HL-60 (cell line): ENCODE data around the gene BAZ2B.

Experiments
- DNase-seq, 2 experiments: peaks; one replicate each; pipeline ENCODE4 v3.0.0-alpha.2; 2010 to 2020; ENCODE audit warnings: low read depth in 1 of 2, low spot score in 1 of 2
- H3K27ac ChIP-seq: fragments of 250-450 bp; sonication (Bioruptor Pico); replicated peaks from 2 replicates; pipeline ENCODE4 v1.5.1; 2020; ENCODE audit warnings: mild to moderate bottlenecking, moderate library complexity
- H3K27me3 ChIP-seq: fragments of 250-450 bp; sonication (Bioruptor Pico); 2 replicates; pipeline ENCODE4 v1.5.1; 2021; ENCODE audit warnings: mild to moderate bottlenecking, moderate library complexity; ENCODE audit not compliant: insufficient read depth, poor library complexity, severe bottlenecking
- H3K4me3 ChIP-seq: replicated peaks from 2 replicates; pipeline ENCODE4 v1.5.1; 2011; ENCODE audit warnings: mild to moderate bottlenecking, control low read depth, low read length; ENCODE audit not compliant: insufficient read depth
- CTCF ChIP-seq: IDR thresholded peaks from one replicate; pipeline ENCODE4 v1.5.1; 2011; ENCODE audit warnings: low read length, control low read depth, inconsistent platforms; ENCODE audit not compliant: insufficient read depth
- GABPA ChIP-seq: IDR thresholded peaks from 2 replicates; pipeline ENCODE4 v1.6.1; 2012; ENCODE audit warnings: low read depth
- POLR2AphosphoS5 ChIP-seq: IDR thresholded peaks from 2 replicates; pipeline ENCODE4 v1.6.1; 2012; ENCODE audit warnings: low read depth
- SPI1 ChIP-seq: IDR thresholded peaks from 2 replicates; pipeline ENCODE4 v1.6.1; 2012; ENCODE audit warnings: low read depth, mild to moderate bottlenecking, borderline replicate concordance
- TF ChIP-seq, protein P1 (sequence below): IDR thresholded peaks from 2 replicates; pipeline ENCODE4 v1.6.1; 2012; ENCODE audit warnings: low read depth; ENCODE audit not compliant: insufficient replicate concordance

The BAZ2B gene

DNA sequence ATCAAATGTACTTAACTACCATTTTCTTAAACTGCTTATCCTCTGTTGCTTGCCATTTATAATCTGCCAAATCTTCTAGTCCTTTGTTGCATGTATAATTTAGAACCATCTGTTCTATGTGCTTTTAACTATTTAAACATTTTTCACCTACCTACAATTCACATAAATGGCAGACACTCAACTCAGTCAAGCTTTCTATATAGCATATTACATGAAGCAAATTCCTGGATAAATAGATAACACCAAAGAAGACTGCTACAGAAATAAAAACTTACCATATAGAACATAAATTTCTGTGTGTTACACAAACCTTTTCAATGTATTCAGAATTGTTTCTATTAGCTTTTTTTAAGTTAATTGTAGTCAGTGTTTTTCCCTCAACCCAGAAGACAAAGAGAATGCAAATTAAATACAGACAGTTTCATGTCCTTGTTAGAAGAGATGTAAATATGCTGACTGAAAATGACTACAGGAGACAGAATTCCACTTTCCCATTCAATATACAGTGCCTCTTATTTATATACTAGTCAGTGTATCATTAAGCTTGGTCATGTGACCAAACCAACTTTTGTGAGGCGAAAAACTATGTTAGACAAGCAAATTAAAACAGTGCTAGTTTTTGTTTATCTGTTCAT lies 2.6 kb downstream of the BAZ2B start:
- no peak for DNase-seq
- TF ChIP-seq SPI1 (no peak), GABPA (no peak), CTCF (no peak), POLR2AphosphoS5 (no peak)
- TF ChIP-seq, protein P1, sequence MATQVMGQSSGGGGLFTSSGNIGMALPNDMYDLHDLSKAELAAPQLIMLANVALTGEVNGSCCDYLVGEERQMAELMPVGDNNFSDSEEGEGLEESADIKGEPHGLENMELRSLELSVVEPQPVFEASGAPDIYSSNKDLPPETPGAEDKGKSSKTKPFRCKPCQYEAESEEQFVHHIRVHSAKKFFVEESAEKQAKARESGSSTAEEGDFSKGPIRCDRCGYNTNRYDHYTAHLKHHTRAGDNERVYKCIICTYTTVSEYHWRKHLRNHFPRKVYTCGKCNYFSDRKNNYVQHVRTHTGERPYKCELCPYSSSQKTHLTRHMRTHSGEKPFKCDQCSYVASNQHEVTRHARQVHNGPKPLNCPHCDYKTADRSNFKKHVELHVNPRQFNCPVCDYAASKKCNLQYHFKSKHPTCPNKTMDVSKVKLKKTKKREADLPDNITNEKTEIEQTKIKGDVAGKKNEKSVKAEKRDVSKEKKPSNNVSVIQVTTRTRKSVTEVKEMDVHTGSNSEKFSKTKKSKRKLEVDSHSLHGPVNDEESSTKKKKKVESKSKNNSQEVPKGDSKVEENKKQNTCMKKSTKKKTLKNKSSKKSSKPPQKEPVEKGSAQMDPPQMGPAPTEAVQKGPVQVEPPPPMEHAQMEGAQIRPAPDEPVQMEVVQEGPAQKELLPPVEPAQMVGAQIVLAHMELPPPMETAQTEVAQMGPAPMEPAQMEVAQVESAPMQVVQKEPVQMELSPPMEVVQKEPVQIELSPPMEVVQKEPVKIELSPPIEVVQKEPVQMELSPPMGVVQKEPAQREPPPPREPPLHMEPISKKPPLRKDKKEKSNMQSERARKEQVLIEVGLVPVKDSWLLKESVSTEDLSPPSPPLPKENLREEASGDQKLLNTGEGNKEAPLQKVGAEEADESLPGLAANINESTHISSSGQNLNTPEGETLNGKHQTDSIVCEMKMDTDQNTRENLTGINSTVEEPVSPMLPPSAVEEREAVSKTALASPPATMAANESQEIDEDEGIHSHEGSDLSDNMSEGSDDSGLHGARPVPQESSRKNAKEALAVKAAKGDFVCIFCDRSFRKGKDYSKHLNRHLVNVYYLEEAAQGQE, result no peak
- peak overlapping the region; percentile 94 for H3K27ac ChIP-seq
- no peaks in the 10 kb centered on the region for H3K27me3 ChIP-seq
- peak overlapping the region; percentile 65 for H3K4me3 ChIP-seq

DNA sequence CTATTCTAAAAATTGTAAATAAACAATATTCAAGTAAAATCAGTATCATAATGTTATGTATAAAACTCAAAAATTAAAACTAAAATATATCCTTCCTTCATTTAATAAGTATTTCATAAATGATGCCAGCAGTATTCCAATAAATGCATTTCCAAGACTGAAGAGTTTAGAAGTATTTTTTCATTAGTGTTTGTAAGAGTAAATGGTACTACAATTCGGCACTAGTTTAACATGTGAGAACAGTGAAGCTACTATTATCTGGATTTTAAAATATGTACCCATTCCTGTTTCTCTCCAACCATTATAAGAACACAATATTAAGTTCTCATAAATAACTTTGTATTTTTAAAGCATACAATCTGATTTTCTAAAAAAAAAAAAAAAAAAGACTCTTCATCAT lies 3.3 kb downstream of the BAZ2B start:
- H3K27ac ChIP-seq, result peak overlapping the region; percentile 94
- no peaks in the 10 kb centered on the region for H3K27me3 ChIP-seq
- no peak for DNase-seq
- H3K4me3 ChIP-seq, result no peak overlapping the region
- TF ChIP-seq POLR2AphosphoS5 (no peak), GABPA (no peak), CTCF (no peak), SPI1 (no peak)
- TF ChIP-seq, protein P1, result no peak

GRCh38 chr2:159612255-159612901 lies 4.0 kb downstream of the BAZ2B start:
- no peak overlapping the region for H3K4me3 ChIP-seq
- peak overlapping the region; percentile 25 for H3K27ac ChIP-seq
- H3K27me3 ChIP-seq, result no peaks in the 10 kb centered on the region
- no peak for DNase-seq
- TF ChIP-seq CTCF (no peak), GABPA (no peak), SPI1 (no peak), POLR2AphosphoS5 (no peak)
- TF ChIP-seq, protein P1, result no peak
